Ovary (tissue), 3 donors: ENCODE results near the gene SMTNL1.

ENCODE experiments used
- POLR2A ChIP-seq: fragments of 450-650 bp; IDR thresholded peaks from one replicate; pipeline ENCODE4 v1.6.1; 2017; ENCODE audit warnings: antibody characterized with exemption, mild to moderate bottlenecking, moderate library complexity
- TF ChIP-seq, protein P1 (sequence below), 3 donors: fragments of 450-650 bp in 2 of 3; fragments of 200-600 bp in 1 of 3; IDR thresholded peaks; one replicate each; pipeline versions ENCODE4 v1.5.1 to v1.8.0; 2016 to 2022; ENCODE audit warnings: antibody characterized with exemption in 3 of 3, mild to moderate bottlenecking in 1 of 3
- donor health status: DM: no; HTN: no; CAD: no.

DNA sequence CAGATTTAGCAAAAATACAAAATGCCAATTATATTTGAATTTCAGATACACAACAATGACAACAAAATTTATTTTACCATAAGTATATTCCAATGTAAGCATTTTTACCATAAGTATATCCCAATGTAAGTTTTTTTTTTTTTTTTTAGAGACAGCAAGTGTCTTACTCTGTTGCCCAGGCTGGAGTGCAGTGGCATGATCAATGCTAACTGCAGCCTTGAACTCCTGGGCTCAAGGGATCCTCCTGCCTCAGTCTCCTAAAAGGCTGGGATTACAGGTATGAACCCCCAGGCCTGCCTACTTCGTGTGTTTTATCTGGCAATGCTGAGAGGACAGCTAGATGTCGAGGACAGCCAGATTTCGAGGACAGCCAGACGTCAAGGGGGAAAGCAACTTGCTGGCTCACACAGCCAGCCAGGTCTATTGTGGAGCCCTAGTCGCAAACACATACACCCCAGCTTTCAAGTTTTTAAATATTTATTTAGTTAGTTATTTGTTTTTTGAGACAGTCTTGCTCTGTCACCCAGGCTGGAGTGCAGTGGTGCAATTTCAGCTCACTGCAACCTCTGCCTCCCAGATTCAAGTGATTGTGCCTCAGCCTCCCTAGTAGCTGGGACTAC lies 59.0 kb downstream of the SMTNL1 start:
- TF ChIP-seq, protein P1, sequence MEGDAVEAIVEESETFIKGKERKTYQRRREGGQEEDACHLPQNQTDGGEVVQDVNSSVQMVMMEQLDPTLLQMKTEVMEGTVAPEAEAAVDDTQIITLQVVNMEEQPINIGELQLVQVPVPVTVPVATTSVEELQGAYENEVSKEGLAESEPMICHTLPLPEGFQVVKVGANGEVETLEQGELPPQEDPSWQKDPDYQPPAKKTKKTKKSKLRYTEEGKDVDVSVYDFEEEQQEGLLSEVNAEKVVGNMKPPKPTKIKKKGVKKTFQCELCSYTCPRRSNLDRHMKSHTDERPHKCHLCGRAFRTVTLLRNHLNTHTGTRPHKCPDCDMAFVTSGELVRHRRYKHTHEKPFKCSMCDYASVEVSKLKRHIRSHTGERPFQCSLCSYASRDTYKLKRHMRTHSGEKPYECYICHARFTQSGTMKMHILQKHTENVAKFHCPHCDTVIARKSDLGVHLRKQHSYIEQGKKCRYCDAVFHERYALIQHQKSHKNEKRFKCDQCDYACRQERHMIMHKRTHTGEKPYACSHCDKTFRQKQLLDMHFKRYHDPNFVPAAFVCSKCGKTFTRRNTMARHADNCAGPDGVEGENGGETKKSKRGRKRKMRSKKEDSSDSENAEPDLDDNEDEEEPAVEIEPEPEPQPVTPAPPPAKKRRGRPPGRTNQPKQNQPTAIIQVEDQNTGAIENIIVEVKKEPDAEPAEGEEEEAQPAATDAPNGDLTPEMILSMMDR (IDR thresholded peaks at IDR 0.05) = no peak
- TF ChIP-seq POLR2A = no peak
